Subcutaneous adipose tissue (tissue), 4 donors: Measurements from ENCODE around the gene B3GALT6. TPM values are rescaled to one million over a fixed set of nuclear protein-coding genes. Genes with fewer than 3 reads are reported as not detected.

Experiments used
- CTCF ChIP-seq: fragments of 450-650 bp; IDR thresholded peaks from one replicate; pipeline ENCODE4 v1.5.1; 2016; ENCODE audit warnings: low read depth, mild to moderate bottlenecking, control low read depth, antibody characterized with exemption, moderate library complexity
- total RNA-seq, 4 donors: library from RNA; depleted of rRNA; stranded (reverse); fragments of >200 nt; gene quantifications; one replicate each; pipeline ENCODE4 v1.1.0, GENCODE V29; 2016

The B3GALT6 gene
- total RNA-seq, 4 donors from 2014 or later: 7.2 to 13.9 (median 7.8) TPM

- no peak for TF ChIP-seq CTCF
Measured at GRCh38 chr1:1210726-1211540, 21.1 kb upstream of the B3GALT6 start.

- TF ChIP-seq CTCF: no peak
Measured at GRCh38 chr1:1211541-1212441, 20.2 kb upstream of the B3GALT6 start.

- no peak for TF ChIP-seq CTCF
Measured at GRCh38 chr1:1212780-1213344, 19.2 kb upstream of the B3GALT6 start.

GRCh38 chr1:1213345-1214265 is 18.4 kb upstream of the B3GALT6 start, which contains the start of gene TNFRSF4:
TNFRSF4 (minus strand) TSS chr1:1214153; CDS start chr1:1214127, 26 bp downstream.
- TF ChIP-seq CTCF: no peak

- TF ChIP-seq CTCF: no peak
Measured at GRCh38 chr1:1215080-1215676, 16.9 kb upstream of the B3GALT6 start.

- no peak for TF ChIP-seq CTCF
Measured at GRCh38 chr1:1215881-1216605, 16.0 kb upstream of the B3GALT6 start.
